Gastroesophageal sphincter (tissue), 4 donors: ENCODE data around the gene PRKCZ. TPM values are rescaled to one million over a fixed set of nuclear protein-coding genes. Genes with fewer than 3 reads are reported as not detected.

Experiments
- ATAC-seq: fragments of 150-250 bp; one replicate; pipeline ENCODE4 v1.9.1; 2016; ENCODE audit warnings: mild to moderate bottlenecking, moderate library complexity
- H3K27ac ChIP-seq, 4 donors: fragments of 200-600 bp; sonication (generic) in 3 of 4; 1 replicate in 3 of 4; 2 replicates in 1 of 4; pipeline ENCODE4 v1.5.1; 2016 to 2019
- H3K27me3 ChIP-seq: fragments of 200-600 bp; sonication (generic); one replicate; pipeline ENCODE4 v1.5.1; 2019
- H3K36me3 ChIP-seq, 2 donors: fragments of 200-600 bp; sonication (generic); one replicate each; pipeline ENCODE4 v1.5.1; 2019; ENCODE audit warnings: control low read depth in 1 of 2
- H3K4me1 ChIP-seq, 3 donors: fragments of 200-600 bp; sonication (generic); 1 replicate in 2 of 3; 2 replicates in 1 of 3; pipeline ENCODE4 v1.5.1; 2016 to 2019; ENCODE audit warnings: control low read depth in 2 of 3
- H3K4me3 ChIP-seq, 2 donors: fragments of 200-600 bp; sonication (generic); one replicate each; pipeline ENCODE4 v1.5.1; 2019; ENCODE audit warnings: mild to moderate bottlenecking in 1 of 2, moderate library complexity in 1 of 2
- H3K9me3 ChIP-seq, 3 donors: fragments of 200-600 bp; sonication (generic); one replicate each; pipeline ENCODE4 v1.5.1; 2017 to 2019; ENCODE audit warnings: control low read depth in 2 of 3
- EP300 ChIP-seq: sonication (generic); formaldehyde crosslinking; IDR thresholded peaks from one replicate; pipeline ENCODE4 v1.6.1; 2017; ENCODE audit warnings: antibody characterized with exemption, mild to moderate bottlenecking
- POLR2A ChIP-seq, 2 donors: fragments of 450-650 bp; IDR thresholded peaks; one replicate each; pipeline ENCODE4 v1.6.1; 2017; ENCODE audit warnings: antibody characterized with exemption in 2 of 2, mild to moderate bottlenecking in 2 of 2, moderate library complexity in 1 of 2
- POLR2AphosphoS5 ChIP-seq: sonication (generic); formaldehyde crosslinking; IDR thresholded peaks from one replicate; pipeline ENCODE4 v1.6.1; 2017; ENCODE audit warnings: antibody characterized with exemption
- WGBS, 2 donors: methylation state at CpG; one replicate each; pipeline ENCODE4 v1.1.5; 2018; ENCODE audit warnings: low coverage in 1 of 2; 5-methylcytosine and 5-hydroxymethylcytosine counted together
- total RNA-seq, 4 donors: library from RNA; depleted of rRNA; stranded (reverse); fragments of >200 nt; gene quantifications; one replicate each; pipeline ENCODE4 v1.1.0, GENCODE V29; 2016
- TF ChIP-seq, protein P1 (sequence below), 4 experiments: fragments of 200-600 bp in 2 of 4; fragments of 450-650 bp in 2 of 4; sonication (generic) in 1 of 4; IDR thresholded peaks; one replicate each; pipeline ENCODE4 v1.5.1; 2017 to 2019; ENCODE audit warnings: antibody characterized with exemption in 4 of 4, mild to moderate bottlenecking in 2 of 4, moderate library complexity in 2 of 4

Gene PRKCZ
- total RNA-seq, 4 donors from 2014 or later = 2.4 to 3.8 (median 2.9) TPM

DNA sequence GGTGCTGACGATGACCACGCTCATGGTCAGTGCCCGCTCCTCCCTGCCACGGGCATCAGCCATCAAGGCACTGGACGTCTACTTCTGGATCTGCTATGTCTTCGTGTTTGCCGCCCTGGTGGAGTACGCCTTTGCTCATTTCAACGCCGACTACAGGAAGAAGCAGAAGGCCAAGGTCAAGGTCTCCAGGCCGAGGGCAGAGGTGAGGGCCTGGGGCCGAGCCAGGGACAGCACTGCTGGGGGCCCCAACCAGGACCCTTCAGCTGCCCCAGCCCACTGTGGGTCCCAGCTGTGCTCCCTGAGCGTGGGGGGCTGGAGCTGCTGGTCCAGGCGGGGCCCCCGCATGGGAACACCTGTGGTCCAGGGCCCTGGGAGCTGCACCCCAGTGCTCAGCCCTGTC, 20.6 kb upstream of the PRKCZ start:
- ATAC-seq = no peak
- Histone ChIP-seq H3K36me3 (no peaks in the 10 kb centered on the region), H3K4me1 (peaks cover 0 to 13% (median 0%) of the 10 kb centered on the region in 3 donors), H3K4me3 (no peak overlapping the region), H3K27me3 (peaks cover 72% of the 10 kb centered on the region), H3K27ac (no peak overlapping the region), H3K9me3 (no peaks in the 10 kb centered on the region)
- TF ChIP-seq, protein P1, sequence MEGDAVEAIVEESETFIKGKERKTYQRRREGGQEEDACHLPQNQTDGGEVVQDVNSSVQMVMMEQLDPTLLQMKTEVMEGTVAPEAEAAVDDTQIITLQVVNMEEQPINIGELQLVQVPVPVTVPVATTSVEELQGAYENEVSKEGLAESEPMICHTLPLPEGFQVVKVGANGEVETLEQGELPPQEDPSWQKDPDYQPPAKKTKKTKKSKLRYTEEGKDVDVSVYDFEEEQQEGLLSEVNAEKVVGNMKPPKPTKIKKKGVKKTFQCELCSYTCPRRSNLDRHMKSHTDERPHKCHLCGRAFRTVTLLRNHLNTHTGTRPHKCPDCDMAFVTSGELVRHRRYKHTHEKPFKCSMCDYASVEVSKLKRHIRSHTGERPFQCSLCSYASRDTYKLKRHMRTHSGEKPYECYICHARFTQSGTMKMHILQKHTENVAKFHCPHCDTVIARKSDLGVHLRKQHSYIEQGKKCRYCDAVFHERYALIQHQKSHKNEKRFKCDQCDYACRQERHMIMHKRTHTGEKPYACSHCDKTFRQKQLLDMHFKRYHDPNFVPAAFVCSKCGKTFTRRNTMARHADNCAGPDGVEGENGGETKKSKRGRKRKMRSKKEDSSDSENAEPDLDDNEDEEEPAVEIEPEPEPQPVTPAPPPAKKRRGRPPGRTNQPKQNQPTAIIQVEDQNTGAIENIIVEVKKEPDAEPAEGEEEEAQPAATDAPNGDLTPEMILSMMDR (IDR thresholded peaks at IDR 0.05) = no peak
- no peak for TF ChIP-seq POLR2AphosphoS5
- TF ChIP-seq POLR2A (IDR thresholded peaks at IDR 0.05) = no peak
- no CpG with 5 or more reads among the region's 15 CpGs for WGBS, 2 donors

DNA sequence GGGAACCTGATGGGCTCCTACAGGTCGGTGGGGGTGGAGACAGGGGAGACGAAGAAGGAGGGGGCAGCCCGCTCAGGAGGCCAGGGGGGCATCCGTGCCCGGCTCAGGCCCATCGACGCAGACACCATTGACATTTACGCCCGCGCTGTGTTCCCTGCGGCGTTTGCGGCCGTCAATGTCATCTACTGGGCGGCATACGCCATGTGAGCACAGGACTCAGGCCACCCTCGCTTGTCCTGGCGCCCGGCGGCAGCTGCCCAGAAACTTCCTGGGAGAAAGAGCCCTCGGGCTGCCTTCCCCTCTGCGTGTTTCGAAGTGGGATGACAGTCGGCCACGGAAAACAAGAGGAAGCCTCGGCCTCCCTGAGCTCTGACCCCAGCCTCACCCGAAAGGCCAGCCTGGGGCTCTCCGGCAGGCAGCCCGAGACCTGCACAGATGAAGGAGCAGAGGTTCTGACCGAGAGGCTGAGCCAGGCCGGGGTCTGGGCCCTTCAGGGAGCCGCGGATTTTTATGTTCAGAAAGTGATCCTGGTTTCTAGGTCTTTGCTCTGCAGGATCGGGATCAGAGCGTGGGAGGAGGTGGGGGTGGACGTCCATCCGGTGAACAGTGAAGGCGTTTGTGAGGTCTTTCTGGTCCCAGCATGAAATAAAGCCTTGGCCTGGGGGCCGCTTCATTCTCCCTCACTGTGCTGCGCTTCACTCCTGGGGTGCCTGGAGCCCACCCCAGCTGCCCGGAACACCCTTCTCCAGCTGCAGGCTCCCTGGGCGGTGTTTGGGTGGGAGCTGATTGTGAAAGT, 19.9 kb upstream of the PRKCZ start:
- H3K27me3 ChIP-seq = peaks cover 72% of the 10 kb centered on the region
- 60 to 72% methylated on average over 1 to 5 of the region's 42 CpGs for WGBS, 2 donors
- TF ChIP-seq POLR2AphosphoS5 = no peak
- TF ChIP-seq, protein P1 (IDR thresholded peaks at IDR 0.05) = no peak
- TF ChIP-seq POLR2A (IDR thresholded peaks at IDR 0.05) = no peak
- no peak for TF ChIP-seq EP300

DNA sequence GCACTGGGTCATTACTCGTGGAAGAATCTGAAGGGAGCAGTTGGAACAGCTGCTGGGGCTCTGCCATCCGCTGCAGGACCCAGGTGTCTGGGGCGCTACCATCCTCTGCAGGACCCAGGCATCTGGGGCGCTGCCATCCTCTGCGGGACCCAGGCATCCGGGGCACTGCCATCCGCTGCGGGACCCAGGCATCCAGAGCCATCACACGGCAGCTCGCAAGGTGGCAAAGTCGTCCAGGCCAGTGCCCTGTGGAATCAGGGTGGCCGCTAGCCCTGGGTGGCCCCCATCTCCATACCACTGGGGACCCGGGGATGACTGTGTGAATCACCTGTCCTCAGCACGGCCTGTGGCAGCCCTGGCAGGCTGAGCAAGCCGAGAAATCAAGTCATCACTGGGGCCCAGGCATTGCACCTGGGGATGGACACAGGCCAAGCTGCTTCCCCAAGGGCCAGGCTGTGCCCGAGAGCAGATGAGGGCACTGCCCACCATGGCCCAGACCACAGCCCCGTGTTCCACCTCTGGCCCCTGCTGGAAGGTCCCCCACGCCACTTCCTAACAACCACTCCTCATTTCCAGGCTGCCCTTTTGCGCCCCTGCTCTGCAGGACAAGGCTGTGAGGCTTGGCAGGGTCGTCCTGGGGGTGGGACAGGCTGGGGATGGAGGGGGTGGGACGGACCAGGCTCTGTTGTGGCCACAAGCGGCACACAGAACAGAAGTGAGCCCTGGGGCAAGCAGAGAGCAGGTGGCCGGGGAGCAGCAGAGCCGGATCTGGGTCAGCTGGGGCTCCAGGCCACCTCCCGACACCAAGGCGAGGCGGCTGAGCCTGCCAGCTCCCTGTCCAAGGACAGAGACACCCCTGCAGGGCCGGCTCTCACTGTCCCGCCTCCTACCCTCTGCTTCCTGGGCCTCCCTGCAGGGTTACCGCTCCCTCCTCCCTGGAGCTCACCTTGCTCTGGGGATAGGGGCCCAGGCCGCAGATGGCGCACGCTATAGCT, 18.4 kb upstream of the PRKCZ start:
- H3K4me3 ChIP-seq = no peak overlapping the region
- 87% methylated on average over 9 of the region's 33 CpGs; no CpG with 5 or more reads in 1 of the 2 donors for WGBS, 2 donors
- ATAC-seq = no peak

More for the DNA sequence above, 19.9 kb upstream of the PRKCZ start:
- Histone ChIP-seq H3K36me3 (no peaks in the 10 kb centered on the region), H3K4me1 (peaks cover 0 to 9% (median 0%) of the 10 kb centered on the region in 3 donors), H3K27ac (no peak overlapping the region), H3K9me3 (no peaks in the 10 kb centered on the region), H3K4me3 (no peak overlapping the region)
- ATAC-seq = no peak

DNA sequence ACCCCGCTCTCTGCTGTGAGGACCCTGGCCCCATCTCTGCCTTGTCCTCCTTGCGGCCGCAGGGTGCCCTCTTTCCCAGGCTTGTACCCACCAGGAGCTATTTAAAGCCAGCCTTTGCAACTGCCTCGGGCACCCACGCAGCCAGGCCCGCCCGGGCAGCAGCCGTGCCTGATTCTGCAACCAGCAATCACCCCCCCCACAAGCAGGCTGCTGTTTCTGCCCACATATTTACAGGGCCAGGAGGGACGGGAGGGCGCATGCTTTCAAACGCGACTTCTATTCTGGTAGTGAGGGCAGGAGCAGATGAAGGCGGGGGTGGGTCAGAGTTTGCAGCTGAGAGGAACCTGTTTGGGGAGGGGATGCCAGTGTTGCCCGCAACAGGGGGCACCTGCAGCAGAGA, 17.5 kb upstream of the PRKCZ start:
- 73 to 80% methylated on average over 1 to 3 of the region's 14 CpGs for WGBS, 2 donors
- Histone ChIP-seq H3K27me3 (peaks cover 78% of the 10 kb centered on the region), H3K4me1 (no peaks in the 10 kb centered on the region), H3K9me3 (peaks cover 0 to 2% (median 0%) of the 10 kb centered on the region in 3 donors), H3K27ac (no peak overlapping the region), H3K36me3 (no peaks in the 10 kb centered on the region), H3K4me3 (no peak overlapping the region)
- no peak for ATAC-seq
- no peak for TF ChIP-seq POLR2AphosphoS5
- TF ChIP-seq POLR2A (IDR thresholded peaks at IDR 0.05) = no peak
- TF ChIP-seq, protein P1 (IDR thresholded peaks at IDR 0.05) = no peak
- TF ChIP-seq EP300 = no peak

More for the DNA sequence above, 18.4 kb upstream of the PRKCZ start:
- Histone ChIP-seq H3K27ac (no peak overlapping the region), H3K9me3 (no peaks in the 10 kb centered on the region), H3K4me1 (no peaks in the 10 kb centered on the region), H3K36me3 (no peaks in the 10 kb centered on the region), H3K27me3 (peaks cover 77% of the 10 kb centered on the region)
- TF ChIP-seq POLR2AphosphoS5 (no peak), POLR2A (IDR thresholded peaks at IDR 0.05) (no peak), EP300 (no peak)
- TF ChIP-seq, protein P1 (IDR thresholded peaks at IDR 0.05) = no peak
